ENCODE measurements around the gene JUNB. TPM values are rescaled to one million over a fixed set of nuclear protein-coding genes. Genes with fewer than 3 reads are reported as not detected.
A peak's percentile ranks its signal among the peaks of the same experiment; 100 is the strongest.

Gene JUNB
- total and polyA plus RNA-seq, 2 of the 13 experiments (the other 11 are each of a cell fraction or from before 2014, with no cell fraction given): 7.7 to 8.2 TPM

DNA sequence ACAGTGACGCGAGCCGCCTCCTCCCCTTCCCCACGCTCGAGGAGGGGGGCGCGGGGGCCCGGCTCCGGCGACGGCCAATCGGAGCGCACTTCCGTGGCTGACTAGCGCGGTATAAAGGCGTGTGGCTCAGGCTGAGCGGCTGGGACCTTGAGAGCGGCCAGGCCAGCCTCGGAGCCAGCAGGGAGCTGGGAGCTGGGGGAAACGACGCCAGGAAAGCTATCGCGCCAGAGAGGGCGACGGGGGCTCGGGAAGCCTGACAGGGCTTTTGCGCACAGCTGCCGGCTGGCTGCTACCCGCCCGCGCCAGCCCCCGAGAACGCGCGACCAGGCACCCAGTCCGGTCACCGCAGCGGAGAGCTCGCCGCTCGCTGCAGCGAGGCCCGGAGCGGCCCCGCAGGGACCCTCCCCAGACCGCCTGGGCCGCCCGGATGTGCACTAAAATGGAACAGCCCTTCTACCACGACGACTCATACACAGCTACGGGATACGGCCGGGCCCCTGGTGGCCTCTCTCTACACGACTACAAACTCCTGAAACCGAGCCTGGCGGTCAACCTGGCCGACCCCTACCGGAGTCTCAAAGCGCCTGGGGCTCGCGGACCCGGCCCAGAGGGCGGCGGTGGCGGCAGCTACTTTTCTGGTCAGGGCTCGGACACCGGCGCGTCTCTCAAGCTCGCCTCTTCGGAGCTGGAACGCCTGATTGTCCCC is at the start of gene JUNB (continued):
- TF ChIP-seq TFE3 (CRISPR knock-in tag; IDR thresholded peaks at IDR 0.05) (peak; percentile 78; the same call in 1 of the 2 replicates), AGO2 (optimal IDR thresholded peaks at IDR 0.05; ENCODE audit: low read depth, low read length) (peak; percentile 80), ZSCAN20 (CRISPR knock-in tag; IDR thresholded peaks at IDR 0.05; ENCODE audit: borderline replicate concordance) (no peak), MAFG (CRISPR knock-in tag; IDR thresholded peaks at IDR 0.05) (no peak), SYNCRIP (IDR thresholded peaks at IDR 0.05; ENCODE audit: insufficient read depth, low read depth, low read length) (no peak), FOXP1 (IDR thresholded peaks at IDR 0.05) (no peak), FOXP1 (CRISPR knock-in tag; IDR thresholded peaks at IDR 0.05) (peak; percentile 69), ZNF766 (CRISPR knock-in tag; IDR thresholded peaks at IDR 0.05; ENCODE audit: borderline replicate concordance) (peak; percentile 68; the same call in 1 of the 2 replicates), ZFP36L2 (CRISPR knock-in tag; IDR thresholded peaks at IDR 0.05) (peak; percentile 57; the same call in 1 of the 2 replicates), CBX2 (IDR thresholded peaks at IDR 0.05; ENCODE audit: low read depth, low read length) (no peak), CBX2 (CRISPR knock-in tag; IDR thresholded peaks at IDR 0.05; ENCODE audit: low read depth) (no peak), ZSCAN31 (CRISPR knock-in tag; IDR thresholded peaks at IDR 0.05; ENCODE audit: low read depth) (peak; percentile 78; the same call in 1 of the 2 replicates), TMF1 (CRISPR knock-in tag; IDR thresholded peaks at IDR 0.05; ENCODE audit: low read depth) (peak; percentile 59; the same call in 1 of the 2 replicates), GATA4 (IDR thresholded peaks at IDR 0.05; ENCODE audit: borderline replicate concordance, low read depth) (peak; percentile 93), TBL1XR1 (IDR thresholded peaks at IDR 0.05; ENCODE audit: borderline replicate concordance, low read length, partially characterized antibody) (peak; percentile 74), ZNF546 (CRISPR knock-in tag; conservative IDR thresholded peaks at IDR 0.05) (no peak; the same call in 1 of the 2 replicates), REPIN1 (CRISPR knock-in tag; IDR thresholded peaks at IDR 0.05; ENCODE audit: borderline replicate concordance, low read depth) (peak; percentile 72; the same call in 1 of the 2 replicates), ZNF775 (CRISPR knock-in tag; IDR thresholded peaks at IDR 0.05; ENCODE audit: borderline replicate concordance) (no peak), MIXL1 (CRISPR knock-in tag; IDR thresholded peaks at IDR 0.05) (peak; percentile 85; the same call in 1 of the 2 replicates), SALL2 (CRISPR knock-in tag; IDR thresholded peaks at IDR 0.05) (peak; percentile 48; the same call in 1 of the 2 replicates), ZNF883 (CRISPR knock-in tag; IDR thresholded peaks at IDR 0.05; ENCODE audit: not compliant biosample characterization) (peak; percentile 87)
- TF ChIP-seq, protein P1, sequence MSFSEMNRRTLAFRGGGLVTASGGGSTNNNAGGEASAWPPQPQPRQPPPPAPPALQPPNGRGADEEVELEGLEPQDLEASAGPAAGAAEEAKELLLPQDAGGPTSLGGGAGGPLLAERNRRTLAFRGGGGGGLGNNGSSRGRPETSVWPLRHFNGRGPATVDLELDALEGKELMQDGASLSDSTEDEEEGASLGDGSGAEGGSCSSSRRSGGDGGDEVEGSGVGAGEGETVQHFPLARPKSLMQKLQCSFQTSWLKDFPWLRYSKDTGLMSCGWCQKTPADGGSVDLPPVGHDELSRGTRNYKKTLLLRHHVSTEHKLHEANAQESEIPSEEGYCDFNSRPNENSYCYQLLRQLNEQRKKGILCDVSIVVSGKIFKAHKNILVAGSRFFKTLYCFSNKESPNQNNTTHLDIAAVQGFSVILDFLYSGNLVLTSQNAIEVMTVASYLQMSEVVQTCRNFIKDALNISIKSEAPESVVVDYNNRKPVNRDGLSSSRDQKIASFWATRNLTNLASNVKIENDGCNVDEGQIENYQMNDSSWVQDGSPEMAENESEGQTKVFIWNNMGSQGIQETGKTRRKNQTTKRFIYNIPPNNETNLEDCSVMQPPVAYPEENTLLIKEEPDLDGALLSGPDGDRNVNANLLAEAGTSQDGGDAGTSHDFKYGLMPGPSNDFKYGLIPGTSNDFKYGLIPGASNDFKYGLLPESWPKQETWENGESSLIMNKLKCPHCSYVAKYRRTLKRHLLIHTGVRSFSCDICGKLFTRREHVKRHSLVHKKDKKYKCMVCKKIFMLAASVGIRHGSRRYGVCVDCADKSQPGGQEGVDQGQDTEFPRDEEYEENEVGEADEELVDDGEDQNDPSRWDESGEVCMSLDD (CRISPR knock-in tag; IDR thresholded peaks at IDR 0.05; ENCODE audit: borderline replicate concordance): 0 out of 2 replicates have a peak, but pooled peaks have one; percentile 10
- TF ChIP-seq, protein P2, sequence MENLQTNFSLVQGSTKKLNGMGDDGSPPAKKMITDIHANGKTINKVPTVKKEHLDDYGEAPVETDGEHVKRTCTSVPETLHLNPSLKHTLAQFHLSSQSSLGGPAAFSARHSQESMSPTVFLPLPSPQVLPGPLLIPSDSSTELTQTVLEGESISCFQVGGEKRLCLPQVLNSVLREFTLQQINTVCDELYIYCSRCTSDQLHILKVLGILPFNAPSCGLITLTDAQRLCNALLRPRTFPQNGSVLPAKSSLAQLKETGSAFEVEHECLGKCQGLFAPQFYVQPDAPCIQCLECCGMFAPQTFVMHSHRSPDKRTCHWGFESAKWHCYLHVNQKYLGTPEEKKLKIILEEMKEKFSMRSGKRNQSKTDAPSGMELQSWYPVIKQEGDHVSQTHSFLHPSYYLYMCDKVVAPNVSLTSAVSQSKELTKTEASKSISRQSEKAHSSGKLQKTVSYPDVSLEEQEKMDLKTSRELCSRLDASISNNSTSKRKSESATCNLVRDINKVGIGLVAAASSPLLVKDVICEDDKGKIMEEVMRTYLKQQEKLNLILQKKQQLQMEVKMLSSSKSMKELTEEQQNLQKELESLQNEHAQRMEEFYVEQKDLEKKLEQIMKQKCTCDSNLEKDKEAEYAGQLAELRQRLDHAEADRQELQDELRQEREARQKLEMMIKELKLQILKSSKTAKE (CRISPR knock-in tag; IDR thresholded peaks at IDR 0.05; ENCODE audit: borderline replicate concordance): peak; percentile 84

Measured in HepG2 (cell line).